Naive thymus-derived CD4-positive, alpha-beta T cell (primary cell): ENCODE measurements around the gene IFI27L2. TPM values are rescaled to one million over a fixed set of nuclear protein-coding genes. Genes with fewer than 3 reads are reported as not detected.

Experiments
- ATAC-seq: fragments of 150-1000 bp; cut with Tn5 transposase; 2 replicates; pipeline ENCODE4 v1.10.0; 2021; ENCODE audit warnings: mild to moderate bottlenecking, moderate library complexity
- CTCF ChIA-PET: fragments of 350-600 bp; sonication (Branson Sonifier 250); formaldehyde crosslinking; loops from one replicate; lab custom pipeline; 2021; ENCODE audit warnings: antibody characterized with exemption; lab: Charles Lee
- POLR2A ChIA-PET: fragments of 350-600 bp; sonication (Branson Sonifier 250); formaldehyde crosslinking; loops from one replicate; lab custom pipeline; 2021; ENCODE audit warnings: antibody characterized with exemption, inconsistent platforms; lab: Charles Lee
- DNase-seq, 9 donors: peaks; one replicate each; pipeline versions ENCODE4 v3.0.0 to v3.0.0-alpha.2; 2020 to 2022; ENCODE audit warnings: mixed read lengths in 1 of 9
- H3K27ac ChIP-seq: one replicate; pipeline ENCODE4 v1.7.0; 2013; ENCODE audit warnings: mild to moderate bottlenecking, low read depth, low read length, moderate library complexity
- H3K27me3 ChIP-seq, 2 donors: one replicate each; pipeline ENCODE4 v1.7.0; 2013; ENCODE audit warnings: low read length in 2 of 2, mild to moderate bottlenecking in 2 of 2, moderate library complexity in 2 of 2; ENCODE audit not compliant: control insufficient read depth in 2 of 2, insufficient read depth in 2 of 2
- H3K36me3 ChIP-seq, 3 experiments: 1 replicate in 2 of 3; 2 replicates in 1 of 3; pipeline ENCODE4 v1.7.0; 2013; ENCODE audit warnings: low read length in 3 of 3, mild to moderate bottlenecking in 3 of 3, moderate library complexity in 1 of 3; ENCODE audit not compliant: insufficient read depth in 3 of 3, control insufficient read depth in 2 of 3
- H3K4me1 ChIP-seq, 2 donors: one replicate each; pipeline ENCODE4 v1.7.0; 2013; ENCODE audit warnings: low read length in 2 of 2, mild to moderate bottlenecking in 2 of 2, moderate library complexity in 1 of 2; ENCODE audit not compliant: control insufficient read depth in 2 of 2, insufficient read depth in 2 of 2
- H3K4me3 ChIP-seq: 2 replicates; pipeline ENCODE4 v1.7.0; 2013; ENCODE audit warnings: mild to moderate bottlenecking, low read length
- H3K9me3 ChIP-seq, 3 experiments: 1 replicate in 2 of 3; 2 replicates in 1 of 3; pipeline ENCODE4 v1.7.0; 2013; ENCODE audit warnings: low read length in 3 of 3; ENCODE audit not compliant: control insufficient read depth in 2 of 3
- H3K27ac Mint-ChIP-seq, 9 donors: one replicate each; pipeline ENCODE4 v1.8.0; 2020 to 2022; ENCODE audit warnings: mixed read lengths in 9 of 9, mild to moderate bottlenecking in 8 of 9, moderate library complexity in 5 of 9, inconsistent platforms in 2 of 9
- H3K27me3 Mint-ChIP-seq, 5 donors: one replicate each; pipeline ENCODE4 v1.8.0; 2021 to 2022; ENCODE audit warnings: mixed read lengths in 5 of 5, mild to moderate bottlenecking in 1 of 5
- H3K36me3 Mint-ChIP-seq, 5 donors: one replicate each; pipeline ENCODE4 v1.8.0; 2020 to 2022; ENCODE audit warnings: mixed read lengths in 5 of 5, mild to moderate bottlenecking in 3 of 5, inconsistent platforms in 1 of 5
- H3K4me1 Mint-ChIP-seq, 7 donors: one replicate each; pipeline ENCODE4 v1.8.0; 2020 to 2022; ENCODE audit warnings: mixed read lengths in 7 of 7, mild to moderate bottlenecking in 3 of 7, inconsistent platforms in 1 of 7
- H3K4me3 Mint-ChIP-seq, 10 donors: one replicate each; pipeline ENCODE4 v1.8.0; 2020 to 2022; ENCODE audit warnings: mild to moderate bottlenecking in 10 of 10, mixed read lengths in 10 of 10, moderate library complexity in 6 of 10, inconsistent platforms in 2 of 10
- H3K9me3 Mint-ChIP-seq, 11 donors: one replicate each; pipeline ENCODE4 v1.8.0; 2020 to 2022; ENCODE audit warnings: mixed read lengths in 11 of 11, mild to moderate bottlenecking in 4 of 11, inconsistent platforms in 1 of 11, moderate library complexity in 1 of 11
- intact Hi-C, 2 donors: fragments of 100-400 bp; cut with micrococcal nuclease; formaldehyde crosslinking; loops; one replicate each; pipeline ENCODE4 v1.15.1; 2023
- polyA plus RNA-seq, 2 donors: library from polyadenylated mRNA; unstranded; fragments of 300-500 nt; fragmentation: Illumina TruSeq; gene quantifications; one replicate each; pipeline ENCODE4 v1.2.3, GENCODE V29; 2021
- total RNA-seq, 6 experiments: library from RNA in 5 of 6; stranded (reverse) in 5 of 6; gene quantifications; 1 replicate in 5 of 6; 2 replicates in 1 of 6; pipeline ENCODE4 v1.2.3 and lab custom pipeline; 2021 to 2026

The IFI27L2 gene
- total and polyA plus RNA-seq, 7 experiments from 2014 or later: 17.2 to 65.8 (median 29.2) TPM

- Mint-ChIP-seq H3K9me3 (no peaks in the 10 kb centered on the region), H3K27ac (no peak overlapping the region), H3K27me3 (peaks cover 0 to 36% (median under 1%) of the 10 kb centered on the region in 5 donors), H3K4me1 (peaks cover under 1 to 12% (median 9%) of the 10 kb centered on the region in 7 donors), H3K4me3 (no peak overlapping the region), H3K36me3 (no peaks in the 10 kb centered on the region)
- Histone ChIP-seq H3K27ac (no peak overlapping the region), H3K27me3 (no peaks in the 10 kb centered on the region), H3K36me3 (no peaks in the 10 kb centered on the region), H3K4me3 (no peak overlapping the region), H3K9me3 (no peaks in the 10 kb centered on the region), H3K4me1 (peaks cover 0 to 8% of the 10 kb centered on the region in 2 donors)
- intact Hi-C loops: loop anchor here in 1 of 2 donors (5.0 kb wide), 2 partner anchors 213 to 963 kb away; partner anchors contain the start of genes GON7 and UBR7
- POLR2A ChIA-PET: interaction anchor here (0.8 to 2.5 kb wide), 3 partner anchors 9 to 13 kb away, joined by 3 to 13 read pairs (median 5); no protein-coding TSS in a partner anchor
- CTCF ChIA-PET: interaction anchor here (0.6 to 1.8 kb wide), 3 partner anchors 8 to 232 kb away, joined by 3 to 6 read pairs (median 5); no protein-coding TSS in a partner anchor
- ATAC-seq: no peak
- DNase-seq: no peak
These were observed 40.7 kb upstream of the IFI27L2 start for GRCh38 chr14:94170136-94170535.

DNA sequence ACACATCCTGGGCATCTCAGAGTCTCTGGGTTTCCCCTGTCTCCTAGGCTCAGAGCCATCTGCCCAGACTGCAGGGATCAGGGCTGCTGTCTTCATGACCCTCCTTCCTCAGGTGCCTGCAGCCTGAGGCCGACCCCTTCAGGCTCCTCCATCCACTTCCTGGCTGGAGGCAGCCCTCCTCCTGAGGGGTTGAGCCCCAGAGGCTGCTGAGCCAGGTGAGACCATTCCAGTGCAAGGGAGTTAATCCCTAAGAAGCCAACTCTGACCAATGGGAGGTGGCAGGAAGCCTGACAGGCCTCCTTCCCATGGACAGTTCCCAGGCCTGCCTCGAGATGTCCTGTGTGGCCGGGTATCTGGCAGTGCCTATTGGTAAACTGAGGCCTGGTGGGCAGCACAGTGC, 36.3 kb upstream of the IFI27L2 start:
- intact Hi-C loops: no loop called here
- H3K27me3 Mint-ChIP-seq: peaks cover 0 to 6% (median 0%) of the 10 kb centered on the region in 5 donors
- ATAC-seq (no peak), DNase-seq (no peak)
- H3K4me3 Mint-ChIP-seq: no peak overlapping the region
- Histone ChIP-seq H3K9me3 (no peaks in the 10 kb centered on the region), H3K27me3 (no peaks in the 10 kb centered on the region), H3K27ac (no peak overlapping the region), H3K4me3 (no peak overlapping the region), H3K4me1 (peaks cover 0 to 27% of the 10 kb centered on the region in 2 donors), H3K36me3 (no peaks in the 10 kb centered on the region)
- ChIA-PET CTCF (no interaction called here), POLR2A (no interaction called here)
- H3K4me1 Mint-ChIP-seq: peaks cover 10 to 39% (median 31%) of the 10 kb centered on the region in 7 donors
- no peaks in the 10 kb centered on the region for H3K9me3 Mint-ChIP-seq
- peak overlapping the region in 1 of 9 donors; percentile 42 for H3K27ac Mint-ChIP-seq
- no peaks in the 10 kb centered on the region for H3K36me3 Mint-ChIP-seq

DNA sequence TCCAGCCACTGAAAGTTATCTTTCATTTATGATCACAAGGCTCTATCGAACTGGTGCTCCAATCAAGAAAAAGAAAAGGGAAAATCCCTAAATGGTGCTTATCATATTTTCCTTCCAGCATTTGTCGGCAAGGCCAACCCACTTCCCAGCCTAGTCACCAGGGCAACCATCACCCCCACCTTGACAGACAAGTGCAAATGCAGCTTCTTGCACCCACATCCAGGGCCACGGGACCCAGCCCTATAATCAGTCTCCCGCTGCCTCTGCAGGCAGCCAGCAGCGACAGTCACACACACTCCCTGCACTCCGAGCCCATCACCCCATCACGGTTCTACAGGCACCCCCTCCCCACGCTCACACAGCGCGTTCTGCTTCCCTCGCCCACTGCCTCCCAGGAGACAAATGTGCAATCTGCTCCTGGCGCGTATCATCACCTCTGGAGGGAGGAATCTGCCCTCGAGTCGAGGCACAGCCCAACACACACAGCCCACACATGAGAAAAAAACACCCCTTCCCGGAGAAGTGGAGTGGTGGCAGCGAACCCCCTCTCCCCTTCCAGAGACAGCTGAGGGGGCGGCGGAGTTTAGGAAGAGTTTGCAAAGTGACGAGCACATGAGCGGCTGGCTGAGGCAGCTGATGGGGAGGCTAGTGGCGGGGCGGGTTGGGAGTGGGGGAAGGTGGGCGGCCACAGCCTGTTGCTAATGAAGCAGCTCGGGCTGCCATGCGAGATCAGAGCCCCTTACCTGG, 35.5 kb upstream of the IFI27L2 start:
- Mint-ChIP-seq H3K36me3 (no peaks in the 10 kb centered on the region), H3K27me3 (peaks cover 0 to 2% (median 0%) of the 10 kb centered on the region in 5 donors), H3K4me1 (peaks cover 9 to 48% (median 39%) of the 10 kb centered on the region in 7 donors), H3K4me3 (no peak overlapping the region), H3K9me3 (no peaks in the 10 kb centered on the region), H3K27ac (peak overlapping the region in 1 of 9 donors; percentile 65)
- no peaks in the 10 kb centered on the region for H3K36me3 ChIP-seq
- ATAC-seq (no peak), DNase-seq (peak in 1 of 9 donors; percentile 47)
- no peaks in the 10 kb centered on the region for H3K27me3 ChIP-seq
- H3K27ac ChIP-seq: no peak overlapping the region
- H3K4me1 ChIP-seq: peaks cover 0 to 31% of the 10 kb centered on the region in 2 donors
- H3K4me3 ChIP-seq: no peak overlapping the region
- ChIA-PET CTCF (no interaction called here), POLR2A (no interaction called here)
- no peaks in the 10 kb centered on the region for H3K9me3 ChIP-seq
- intact Hi-C loops: no loop called here

GRCh38 chr14:94163796-94164195, 34.4 kb upstream of the IFI27L2 start:
- no peaks in the 10 kb centered on the region for H3K9me3 Mint-ChIP-seq
- no peak overlapping the region for H3K4me3 Mint-ChIP-seq
- H3K27ac ChIP-seq: no peak overlapping the region
- no peaks in the 10 kb centered on the region for H3K36me3 ChIP-seq
- no peaks in the 10 kb centered on the region for H3K9me3 ChIP-seq
- H3K4me3 ChIP-seq: no peak overlapping the region
- CTCF ChIA-PET: interaction anchor here (1.2 to 1.5 kb wide), 3 partner anchors 17 to 27 kb away, joined by 3 to 8 read pairs (median 4); no protein-coding TSS in a partner anchor
- peaks cover under 1 to 33% of the 10 kb centered on the region in 2 donors for H3K4me1 ChIP-seq
- intact Hi-C loops: loop anchor here in 1 of 2 donors (1.0 to 2.0 kb wide), 2 partner anchors 10 to 15 kb away; no protein-coding TSS in a partner anchor
- H3K27ac Mint-ChIP-seq: peak overlapping the region in 4 of 9 donors; percentile 11 to 83 (median 43)
- POLR2A ChIA-PET: interaction anchor here (0.6 to 1.3 kb wide), 2 partner anchors 11 to 1059 kb away, joined by 3 to 4 read pairs; no protein-coding TSS in a partner anchor
- H3K36me3 Mint-ChIP-seq: no peaks in the 10 kb centered on the region
- peaks cover 14 to 56% (median 45%) of the 10 kb centered on the region in 7 donors for H3K4me1 Mint-ChIP-seq
- no peaks in the 10 kb centered on the region for H3K27me3 ChIP-seq
- no peaks in the 10 kb centered on the region for H3K27me3 Mint-ChIP-seq
- ATAC-seq (peak; percentile 50), DNase-seq (peak in 1 of 9 donors; percentile 24)

DNA sequence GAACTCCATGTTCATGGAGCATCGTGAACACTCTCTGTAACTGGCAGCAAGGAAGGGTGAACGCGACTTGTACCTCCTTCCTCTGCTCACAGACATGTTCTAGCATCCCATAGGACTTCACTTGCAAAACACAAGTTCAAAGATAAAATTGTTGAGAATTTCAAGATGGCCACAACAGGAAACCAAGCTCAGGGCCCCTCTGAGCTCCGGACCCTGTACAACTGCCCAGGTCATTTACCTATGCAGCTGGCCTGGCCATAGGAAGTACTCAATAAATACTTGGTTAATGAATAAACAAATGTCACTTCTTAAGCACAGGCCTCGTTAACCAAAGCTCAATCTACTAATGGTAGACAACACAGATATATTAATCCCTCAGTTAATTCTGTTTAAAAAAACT, 33.1 kb upstream of the IFI27L2 start:
- no peaks in the 10 kb centered on the region for H3K36me3 Mint-ChIP-seq
- Histone ChIP-seq H3K4me1 (peaks cover 12 to 46% of the 10 kb centered on the region in 2 donors), H3K27ac (no peak overlapping the region), H3K36me3 (no peaks in the 10 kb centered on the region), H3K9me3 (no peaks in the 10 kb centered on the region), H3K4me3 (no peak overlapping the region), H3K27me3 (no peaks in the 10 kb centered on the region)
- intact Hi-C loops: loop anchor here in 1 of 2 donors (2.0 kb wide), 1 partner anchor 14 kb away; no protein-coding TSS in a partner anchor
- no peak for ATAC-seq
- no peak for DNase-seq
- H3K9me3 Mint-ChIP-seq: no peaks in the 10 kb centered on the region
- peak overlapping the region in 3 of 10 donors; percentile 9 to 32 (median 12) for H3K4me3 Mint-ChIP-seq
- POLR2A ChIA-PET: interaction anchor here (1.0 to 1.3 kb wide), 3 partner anchors 13 to 26 kb away, joined by 3 to 4 read pairs (median 3); no protein-coding TSS in a partner anchor
- H3K27me3 Mint-ChIP-seq: no peaks in the 10 kb centered on the region
- peaks cover 24 to 69% (median 58%) of the 10 kb centered on the region in 7 donors for H3K4me1 Mint-ChIP-seq
- peak overlapping the region in 6 of 9 donors; percentile 66 to 83 (median 72) for H3K27ac Mint-ChIP-seq
- CTCF ChIA-PET: interaction anchor here (0.6 to 1.4 kb wide), 3 partner anchors 18 to 984 kb away, joined by 3 read pairs; no protein-coding TSS in a partner anchor

GRCh38 chr14:94161981-94162380, 32.6 kb upstream of the IFI27L2 start:
- CTCF ChIA-PET: interaction anchor here (0.6 to 0.7 kb wide), 2 partner anchors 25 to 983 kb away, joined by 3 read pairs; no protein-coding TSS in a partner anchor
- DNase-seq (no peak), ATAC-seq (no peak)
- H3K4me3 Mint-ChIP-seq: peak overlapping the region in 5 of 10 donors; percentile 2 to 50 (median 12)
- peak overlapping the region in 8 of 9 donors; percentile 30 to 75 (median 67) for H3K27ac Mint-ChIP-seq
- POLR2A ChIA-PET: interaction anchor here (0.8 to 1.0 kb wide), 2 partner anchors 11 to 14 kb away, joined by 3 to 4 read pairs; no protein-coding TSS in a partner anchor
- Histone ChIP-seq H3K4me1 (peaks cover 12 to 47% of the 10 kb centered on the region in 2 donors), H3K9me3 (no peaks in the 10 kb centered on the region), H3K36me3 (no peaks in the 10 kb centered on the region), H3K4me3 (no peak overlapping the region), H3K27me3 (no peaks in the 10 kb centered on the region), H3K27ac (no peak overlapping the region)
- intact Hi-C loops: loop anchor here in 1 of 2 donors (2.0 kb wide), 1 partner anchor 13 kb away; no protein-coding TSS in a partner anchor
- no peaks in the 10 kb centered on the region for H3K9me3 Mint-ChIP-seq
- no peaks in the 10 kb centered on the region for H3K36me3 Mint-ChIP-seq
- peaks cover 0 to 3% (median 0%) of the 10 kb centered on the region in 5 donors for H3K27me3 Mint-ChIP-seq
- H3K4me1 Mint-ChIP-seq: peaks cover 24 to 74% (median 62%) of the 10 kb centered on the region in 7 donors
